PC-9 (cell line): ENCODE measurements around the gene TLL2. TPM values are rescaled to one million over a fixed set of nuclear protein-coding genes. Genes with fewer than 3 reads are reported as not detected.

Experiments used
- BruUV-seq: library from RNA; stranded (reverse); fragments of 400-500 nt; replicated peaks from 2 replicates; lab custom pipeline; 2021; lab: Mats Ljungman, UMichigan
- CTCF ChIA-PET: fragments of 300-600 bp; sonication (Branson Sonifier 250); formaldehyde crosslinking; loops from one replicate; lab custom pipeline; 2022; ENCODE audit warnings: antibody characterized with exemption; lab: Charles Lee
- POLR2A ChIA-PET: fragments of 300-600 bp; sonication (Branson Sonifier 250); formaldehyde crosslinking; loops from one replicate; lab custom pipeline; 2022; ENCODE audit warnings: antibody characterized with exemption; ENCODE audit not compliant: unreplicated experiment; lab: Charles Lee
- DNase-seq, 2 experiments: peaks; one replicate each; pipeline versions ENCODE4 v3.0.0 to v3.0.0-alpha.2; 2015 to 2022; ENCODE audit warnings: mixed read lengths in 1 of 2
- H2AFZ ChIP-seq: fragments of 200-600 bp; sonication (generic); 2 replicates; pipeline ENCODE4 v1.8.1; 2017; ENCODE audit warnings: antibody characterized with exemption
- H3F3A ChIP-seq: fragments of 200-600 bp; sonication (generic); 2 replicates; pipeline ENCODE4 v1.8.1; 2017; ENCODE audit warnings: antibody characterized with exemption, mild to moderate bottlenecking, low read depth; ENCODE audit not compliant: insufficient read depth
- H3K27ac ChIP-seq: fragments of 200-600 bp; sonication (generic); 2 replicates; pipeline ENCODE4 v1.6.1; 2016; ENCODE audit warnings: mixed run types
- H3K27me3 ChIP-seq: fragments of 200-600 bp; sonication (generic); 2 replicates; pipeline ENCODE4 v1.6.1; 2016; ENCODE audit warnings: low read depth, mixed run types; ENCODE audit not compliant: insufficient read depth
- H3K36me3 ChIP-seq: fragments of 200-600 bp; sonication (generic); 2 replicates; pipeline ENCODE4 v1.6.1; 2016; ENCODE audit warnings: low read depth, mixed run types
- H3K4me1 ChIP-seq: fragments of 200-600 bp; sonication (generic); replicated peaks from 2 replicates; pipeline ENCODE4 v1.6.1; 2016; ENCODE audit warnings: mixed run types; ENCODE audit not compliant: insufficient read depth
- H3K4me2 ChIP-seq: fragments of 200-600 bp; sonication (generic); 2 replicates; pipeline ENCODE4 v1.6.1; 2017; ENCODE audit warnings: mixed run types
- H3K4me3 ChIP-seq: fragments of 200-600 bp; sonication (generic); 2 replicates; pipeline ENCODE4 v1.6.1; 2016; ENCODE audit warnings: mixed run types
- H3K79me2 ChIP-seq: fragments of 200-600 bp; sonication (generic); 2 replicates; pipeline ENCODE4 v1.6.1; 2017; ENCODE audit warnings: low read depth, mixed run types
- H3K9me2 ChIP-seq: fragments of 200-600 bp; sonication (generic); 2 replicates; pipeline ENCODE4 v1.8.1; 2017; ENCODE audit warnings: mild to moderate bottlenecking; ENCODE audit not compliant: insufficient read depth
- H3K9me3 ChIP-seq: fragments of 200-600 bp; sonication (generic); 2 replicates; pipeline ENCODE4 v1.8.1; 2016; ENCODE audit warnings: low read depth; ENCODE audit not compliant: insufficient read depth
- H4K20me1 ChIP-seq: fragments of 200-600 bp; sonication (generic); 2 replicates; pipeline ENCODE4 v1.8.1; 2017; ENCODE audit not compliant: insufficient read depth
- EZH2 ChIP-seq: fragments of 200-600 bp; sonication (generic); IDR thresholded peaks from 2 replicates; pipeline ENCODE4 v1.8.0; 2017; ENCODE audit warnings: antibody characterized with exemption, low read depth
- intact Hi-C: fragments of 100-400 bp; cut with micrococcal nuclease; formaldehyde crosslinking; loops from one replicate; pipeline ENCODE4 v1.10.0; 2022; ENCODE audit not compliant: unreplicated experiment
- total RNA-seq: library from RNA; stranded (reverse); gene quantifications from 2 replicates; pipeline ENCODE4 v1.2.3, GENCODE V29; 2021
- TF ChIP-seq, protein P1 (sequence below): fragments of 200-600 bp; sonication (generic); conservative IDR thresholded peaks from 2 replicates; pipeline ENCODE4 v1.6.1; 2017; ENCODE audit warnings: mixed run types, antibody characterized with exemption, mild to moderate bottlenecking, moderate library complexity

Gene TLL2
- total RNA-seq, 1 experiment from 2014 or later, result not detected

DNA sequence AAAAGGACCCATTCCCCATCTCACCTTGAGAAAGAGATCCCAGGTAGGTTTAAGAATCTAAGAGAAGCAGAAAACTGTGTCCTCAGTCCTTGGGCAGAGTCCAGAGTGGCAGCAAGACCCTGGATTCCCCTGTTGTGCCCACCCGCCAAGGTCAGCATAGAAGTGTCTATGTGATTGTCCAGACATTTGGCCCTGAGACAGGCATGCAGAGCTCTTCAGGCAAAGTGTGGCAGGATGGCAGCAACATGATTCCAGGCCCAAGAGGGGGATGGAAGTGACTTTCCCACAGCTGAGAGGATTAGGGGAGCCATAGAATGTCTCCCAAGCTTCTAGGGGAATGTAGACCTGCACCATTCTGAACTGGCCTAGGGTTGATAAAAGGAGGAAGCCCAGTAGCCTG, 115.8 kb downstream of the TLL2 start:
- ChIA-PET POLR2A (no interaction called here), CTCF (no interaction called here)
- H3F3A ChIP-seq, result no peaks in the 10 kb centered on the region
- no peak overlapping the region for H3K4me2 ChIP-seq
- BruUV-seq, result no TSS peak
- H3K79me2 ChIP-seq, result no peaks in the 10 kb centered on the region
- no peak overlapping the region for H3K4me3 ChIP-seq
- no peaks in the 10 kb centered on the region for H3K36me3 ChIP-seq
- no peaks in the 10 kb centered on the region for H3K9me3 ChIP-seq
- H3K4me1 ChIP-seq, result no peaks in the 10 kb centered on the region
- H2AFZ ChIP-seq, result no peak overlapping the region
- no peak overlapping the region for H3K27ac ChIP-seq
- intact Hi-C loops, result loop anchor here (2.0 to 5.0 kb wide), 2 partner anchors 719 to 814 kb away; no protein-coding TSS in a partner anchor
- no peaks in the 10 kb centered on the region for H4K20me1 ChIP-seq
- peaks cover 20% of the 10 kb centered on the region for H3K27me3 ChIP-seq
- DNase-seq, result no peak
- TF ChIP-seq EZH2, result no peak
- TF ChIP-seq, protein P1, sequence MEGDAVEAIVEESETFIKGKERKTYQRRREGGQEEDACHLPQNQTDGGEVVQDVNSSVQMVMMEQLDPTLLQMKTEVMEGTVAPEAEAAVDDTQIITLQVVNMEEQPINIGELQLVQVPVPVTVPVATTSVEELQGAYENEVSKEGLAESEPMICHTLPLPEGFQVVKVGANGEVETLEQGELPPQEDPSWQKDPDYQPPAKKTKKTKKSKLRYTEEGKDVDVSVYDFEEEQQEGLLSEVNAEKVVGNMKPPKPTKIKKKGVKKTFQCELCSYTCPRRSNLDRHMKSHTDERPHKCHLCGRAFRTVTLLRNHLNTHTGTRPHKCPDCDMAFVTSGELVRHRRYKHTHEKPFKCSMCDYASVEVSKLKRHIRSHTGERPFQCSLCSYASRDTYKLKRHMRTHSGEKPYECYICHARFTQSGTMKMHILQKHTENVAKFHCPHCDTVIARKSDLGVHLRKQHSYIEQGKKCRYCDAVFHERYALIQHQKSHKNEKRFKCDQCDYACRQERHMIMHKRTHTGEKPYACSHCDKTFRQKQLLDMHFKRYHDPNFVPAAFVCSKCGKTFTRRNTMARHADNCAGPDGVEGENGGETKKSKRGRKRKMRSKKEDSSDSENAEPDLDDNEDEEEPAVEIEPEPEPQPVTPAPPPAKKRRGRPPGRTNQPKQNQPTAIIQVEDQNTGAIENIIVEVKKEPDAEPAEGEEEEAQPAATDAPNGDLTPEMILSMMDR, result no peak
- no peaks in the 10 kb centered on the region for H3K9me2 ChIP-seq

DNA sequence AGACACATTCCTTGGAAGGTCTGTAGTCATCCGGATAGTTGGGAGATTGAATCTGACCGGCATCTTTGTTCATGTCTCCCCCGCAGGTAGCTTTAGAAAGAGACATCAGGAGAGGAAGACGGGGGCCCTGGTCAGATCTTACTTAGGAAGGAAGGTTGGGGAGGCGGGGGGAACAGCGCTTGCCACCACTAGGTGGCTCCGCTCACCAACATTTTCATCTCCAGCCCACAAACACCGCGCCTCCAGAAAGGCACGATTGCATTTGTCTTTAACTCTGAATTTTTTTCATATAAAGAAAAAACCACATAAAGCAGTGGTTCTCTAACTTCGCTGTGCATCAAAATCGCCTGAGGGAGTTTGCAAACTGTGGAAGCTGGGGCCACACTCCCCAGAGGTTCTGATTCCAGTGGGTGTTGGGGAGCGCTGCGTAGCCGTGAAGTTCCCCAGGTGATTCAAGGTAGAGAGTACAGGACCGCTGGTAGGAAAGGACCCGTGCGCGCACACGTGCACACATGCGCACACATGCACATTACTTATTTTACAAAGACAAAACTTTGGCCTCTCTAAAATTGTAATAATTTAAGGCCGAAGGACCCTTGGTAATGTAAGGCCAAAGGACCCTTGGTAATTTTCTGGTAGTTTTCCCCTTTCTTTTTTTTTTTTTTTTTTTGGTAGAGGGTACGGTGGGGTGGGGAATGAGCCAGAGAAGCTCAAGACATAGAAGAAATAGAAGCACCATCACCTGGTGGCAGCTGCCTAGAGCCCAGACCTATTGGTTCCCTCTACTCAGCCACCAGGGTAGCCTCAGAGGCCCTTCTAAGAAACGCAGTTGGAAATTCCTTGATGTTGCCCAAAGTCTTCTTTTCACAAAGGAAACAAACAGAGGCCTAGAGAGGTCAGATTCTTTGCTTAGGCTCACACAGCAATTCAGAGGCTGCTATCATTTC, 117.5 kb downstream of the TLL2 start:
- H3K4me2 ChIP-seq, result no peak overlapping the region
- DNase-seq, result peak in 1 of 2 experiments; percentile 31
- TF ChIP-seq, protein P1, result peak; percentile 78
- no peak for TF ChIP-seq EZH2
- no peak overlapping the region for H3K27ac ChIP-seq
- no peaks in the 10 kb centered on the region for H3K4me1 ChIP-seq
- no TSS peak for BruUV-seq
- no peaks in the 10 kb centered on the region for H3K9me2 ChIP-seq
- ChIA-PET POLR2A (no interaction called here), CTCF (interaction anchor here (0.7 kb wide), 1 partner anchor 58 kb away, joined by 4 read pairs; no protein-coding TSS in a partner anchor)
- intact Hi-C loops, result loop anchor here (1.0 to 5.0 kb wide), 3 partner anchors 115 to 816 kb away; no protein-coding TSS in a partner anchor
- H3K4me3 ChIP-seq, result no peak overlapping the region
- H3K79me2 ChIP-seq, result no peaks in the 10 kb centered on the region
- peaks cover 4% of the 10 kb centered on the region; the same call in 1 of the 2 replicates for H3K27me3 ChIP-seq
- H3F3A ChIP-seq, result no peaks in the 10 kb centered on the region
- H3K9me3 ChIP-seq, result no peaks in the 10 kb centered on the region
- no peak overlapping the region for H2AFZ ChIP-seq
- no peaks in the 10 kb centered on the region for H3K36me3 ChIP-seq
- no peaks in the 10 kb centered on the region for H4K20me1 ChIP-seq

DNA sequence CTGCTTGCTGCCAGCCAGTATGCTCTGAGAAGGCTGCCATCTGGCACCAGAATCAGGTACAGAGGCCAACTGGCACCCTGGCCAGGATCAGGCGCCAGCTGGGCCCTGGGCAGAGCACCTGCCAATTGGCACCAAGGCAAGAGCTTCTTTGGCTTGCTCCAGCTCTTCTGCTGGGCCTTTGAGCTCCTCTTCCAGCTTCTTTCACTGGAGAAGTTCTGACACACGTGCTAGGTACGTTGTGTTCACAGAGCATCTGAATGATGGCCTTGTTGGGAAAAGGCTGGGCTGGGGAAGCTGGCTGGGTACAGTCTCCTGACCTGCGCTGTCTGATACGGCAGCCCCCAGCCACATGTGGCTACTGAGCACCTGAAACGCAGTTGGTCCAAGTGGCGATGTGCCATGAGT, 123.3 kb downstream of the TLL2 start:
- H3K27me3 ChIP-seq, result peaks cover 3% of the 10 kb centered on the region; the same call in 1 of the 2 replicates
- TF ChIP-seq, protein P1, result no peak
- no peak for TF ChIP-seq EZH2

More for the DNA sequence above, 123.3 kb downstream of the TLL2 start:
- Histone ChIP-seq H3K4me1 (no peaks in the 10 kb centered on the region), H3K27ac (no peak overlapping the region), H4K20me1 (no peaks in the 10 kb centered on the region), H3K9me3 (no peaks in the 10 kb centered on the region), H3F3A (no peaks in the 10 kb centered on the region), H3K79me2 (no peaks in the 10 kb centered on the region), H3K36me3 (no peaks in the 10 kb centered on the region), H3K4me3 (no peak overlapping the region), H3K9me2 (no peaks in the 10 kb centered on the region), H3K4me2 (no peak overlapping the region), H2AFZ (no peak overlapping the region)
- intact Hi-C loops, result no loop called here
- ChIA-PET POLR2A (no interaction called here), CTCF (no interaction called here)
- no peak for DNase-seq
- BruUV-seq, result no TSS peak
